ENCODE measurements around the gene IGFALS.

IGFALS gene

GRCh38 chr16:1779234-1779701 is 14.2 kb downstream of the IGFALS start:
- TF ChIP-seq, protein P1, sequence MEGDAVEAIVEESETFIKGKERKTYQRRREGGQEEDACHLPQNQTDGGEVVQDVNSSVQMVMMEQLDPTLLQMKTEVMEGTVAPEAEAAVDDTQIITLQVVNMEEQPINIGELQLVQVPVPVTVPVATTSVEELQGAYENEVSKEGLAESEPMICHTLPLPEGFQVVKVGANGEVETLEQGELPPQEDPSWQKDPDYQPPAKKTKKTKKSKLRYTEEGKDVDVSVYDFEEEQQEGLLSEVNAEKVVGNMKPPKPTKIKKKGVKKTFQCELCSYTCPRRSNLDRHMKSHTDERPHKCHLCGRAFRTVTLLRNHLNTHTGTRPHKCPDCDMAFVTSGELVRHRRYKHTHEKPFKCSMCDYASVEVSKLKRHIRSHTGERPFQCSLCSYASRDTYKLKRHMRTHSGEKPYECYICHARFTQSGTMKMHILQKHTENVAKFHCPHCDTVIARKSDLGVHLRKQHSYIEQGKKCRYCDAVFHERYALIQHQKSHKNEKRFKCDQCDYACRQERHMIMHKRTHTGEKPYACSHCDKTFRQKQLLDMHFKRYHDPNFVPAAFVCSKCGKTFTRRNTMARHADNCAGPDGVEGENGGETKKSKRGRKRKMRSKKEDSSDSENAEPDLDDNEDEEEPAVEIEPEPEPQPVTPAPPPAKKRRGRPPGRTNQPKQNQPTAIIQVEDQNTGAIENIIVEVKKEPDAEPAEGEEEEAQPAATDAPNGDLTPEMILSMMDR (IDR thresholded peaks at IDR 0.05; ENCODE audit: insufficient read depth, low read length, missing control alignments): no peak
- CTCF ChIA-PET: interaction anchor here (2.6 kb wide), 1 partner anchor 150 kb away, joined by 6 read pairs; no protein-coding TSS in a partner anchor
- no peak for DNase-seq (ENCODE audit: low read depth, low spot score)
- H3K4me3 ChIP-seq (ENCODE audit: low read depth, low read length): no peak overlapping the region
- POLR2A ChIA-PET: no interaction called here

- H3K4me3 ChIP-seq (ENCODE audit: low read depth, low read length): no peak overlapping the region
- DNase-seq (ENCODE audit: low read depth, low spot score): no peak
- POLR2A ChIA-PET: interaction anchor here (0.7 kb wide), 1 partner anchor 11 kb away, joined by 4 read pairs; no protein-coding TSS in a partner anchor
- CTCF ChIA-PET: interaction anchor here (2.6 kb wide), 1 partner anchor 151 kb away, joined by 6 read pairs; no protein-coding TSS in a partner anchor
- TF ChIP-seq, protein P1 (IDR thresholded peaks at IDR 0.05; ENCODE audit: insufficient read depth, low read length, missing control alignments): no peak
These were observed 15.0 kb downstream of the IGFALS start for GRCh38 chr16:1778200-1779179.

DNA sequence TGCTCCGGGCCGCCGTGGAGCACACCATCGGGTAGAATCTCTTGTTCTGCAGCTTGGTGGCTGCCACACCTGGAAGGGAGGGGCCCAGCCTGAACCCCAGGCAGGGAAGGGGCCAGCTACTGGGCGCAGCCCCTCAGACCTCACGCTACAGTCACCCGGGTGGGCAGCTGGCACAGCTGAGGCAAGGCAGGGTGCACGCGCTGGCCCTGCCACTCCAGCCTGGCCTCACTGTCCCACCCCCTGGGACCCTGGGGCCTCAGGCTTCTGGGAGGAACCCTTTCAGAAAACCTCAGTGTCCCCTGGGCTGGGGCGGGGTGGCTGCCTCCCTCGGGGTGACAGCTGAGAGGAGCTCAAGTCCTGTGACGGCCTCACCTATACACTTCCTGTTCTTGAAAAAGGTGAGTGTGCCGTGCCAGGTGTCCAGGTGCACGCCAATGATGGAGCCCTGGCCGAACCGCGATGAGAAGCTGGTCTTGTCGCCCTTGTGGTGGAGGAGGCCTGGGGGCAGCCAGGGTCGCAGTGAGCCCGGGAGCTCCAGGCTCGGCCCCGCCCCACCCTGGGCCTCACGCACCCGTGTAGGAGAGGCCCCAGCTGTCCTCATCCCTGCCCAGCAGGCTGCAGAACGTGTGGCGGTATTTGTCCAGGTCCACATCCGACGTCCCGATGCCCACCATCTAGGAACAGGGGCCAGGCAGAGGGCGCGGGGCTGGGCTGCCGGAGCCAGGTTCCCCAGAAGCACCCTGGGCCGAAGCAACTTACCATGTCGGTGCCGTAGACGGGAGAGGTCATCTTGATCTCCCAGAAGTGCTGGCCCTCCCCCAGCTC is 15.9 kb downstream of the IGFALS start:
- CTCF ChIA-PET: interaction anchor here (2.6 kb wide), 1 partner anchor 151 kb away, joined by 6 read pairs; no protein-coding TSS in a partner anchor
- DNase-seq (ENCODE audit: low read depth, low spot score): no peak
- TF ChIP-seq, protein P1 (IDR thresholded peaks at IDR 0.05; ENCODE audit: insufficient read depth, low read length, missing control alignments): no peak
- no peak overlapping the region for H3K4me3 ChIP-seq (ENCODE audit: low read depth, low read length)
- POLR2A ChIA-PET: interaction anchor here (0.7 kb wide), 1 partner anchor 10 kb away, joined by 4 read pairs; no protein-coding TSS in a partner anchor

GRCh38 chr16:1776991-1777374 is 16.5 kb downstream of the IGFALS start:
- TF ChIP-seq, protein P1 (IDR thresholded peaks at IDR 0.05; ENCODE audit: insufficient read depth, low read length, missing control alignments): no peak
- CTCF ChIA-PET: interaction anchor here (2.6 kb wide), 1 partner anchor 152 kb away, joined by 6 read pairs; no protein-coding TSS in a partner anchor

GRCh38 chr16:1776672-1776955 is 16.9 kb downstream of the IGFALS start:
- TF ChIP-seq, protein P1 (IDR thresholded peaks at IDR 0.05; ENCODE audit: insufficient read depth, low read length, missing control alignments): no peak
- DNase-seq (ENCODE audit: low read depth, low spot score): no peak
- ChIA-PET CTCF (no interaction called here), POLR2A (no interaction called here)
- H3K4me3 ChIP-seq (ENCODE audit: low read depth, low read length): no peak overlapping the region

More at GRCh38 chr16:1776991-1777374, 16.5 kb downstream of the IGFALS start:
- no peak overlapping the region for H3K4me3 ChIP-seq (ENCODE audit: low read depth, low read length)
- no peak for DNase-seq (ENCODE audit: low read depth, low spot score)
- POLR2A ChIA-PET: no interaction called here
